DMS153 treated with DMSO at 0.1 percent for 48 hours (cell line): ENCODE data around the gene PRSS38.
"Not testable (repeated sequence)": the region's sequence is repeated elsewhere in the genome, so short reads cannot be mapped to it uniquely, and the experiment has no call there.

Source experiments
- DNase-seq: peaks from one replicate; lab custom pipeline; 2025; ENCODE audit not compliant: unreplicated experiment; lab: John Stamatoyannopoulos, UW

Gene PRSS38

GRCh38 chr1:227844320-227845146 lies 29.1 kb downstream of the PRSS38 start:
- no peak for DNase-seq

DNA sequence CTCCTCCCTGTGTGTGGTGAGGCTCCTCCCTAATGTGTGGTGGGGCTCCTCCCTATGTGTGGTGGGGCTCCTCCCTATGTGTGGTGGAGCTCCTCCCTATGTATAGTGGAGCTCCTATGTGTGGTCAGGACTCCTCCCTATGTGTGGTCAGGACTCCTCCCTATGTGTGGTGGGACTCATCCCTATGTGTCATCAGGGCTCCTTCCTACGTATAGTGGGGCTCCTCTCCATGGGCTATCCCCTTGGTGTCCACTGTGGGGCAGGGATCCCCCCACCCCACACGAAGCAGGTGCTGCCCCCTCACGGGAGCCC lies 29.6 kb downstream of the PRSS38 start:
- no peak for DNase-seq

DNA sequence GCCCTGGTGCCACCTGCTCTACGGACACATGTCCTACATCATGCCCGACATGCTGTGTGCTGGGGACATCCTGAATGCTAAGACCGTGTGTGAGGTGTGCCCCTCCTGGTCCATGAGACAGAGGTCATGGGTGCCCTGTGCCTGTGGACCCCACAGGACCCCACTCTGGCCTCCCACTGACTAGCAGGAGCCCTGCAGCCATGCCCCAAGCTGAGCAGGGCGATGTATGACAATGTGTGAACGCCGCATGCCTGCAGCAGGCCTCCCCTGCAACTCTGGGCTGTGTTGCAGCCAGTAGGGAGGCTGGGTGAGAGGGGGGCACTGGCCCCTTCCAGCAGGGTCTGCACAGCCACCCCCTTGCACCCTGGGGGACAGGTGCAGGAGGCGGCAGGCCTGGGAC lies 30.0 kb downstream of the PRSS38 start:
- DNase-seq: no peak

DNA sequence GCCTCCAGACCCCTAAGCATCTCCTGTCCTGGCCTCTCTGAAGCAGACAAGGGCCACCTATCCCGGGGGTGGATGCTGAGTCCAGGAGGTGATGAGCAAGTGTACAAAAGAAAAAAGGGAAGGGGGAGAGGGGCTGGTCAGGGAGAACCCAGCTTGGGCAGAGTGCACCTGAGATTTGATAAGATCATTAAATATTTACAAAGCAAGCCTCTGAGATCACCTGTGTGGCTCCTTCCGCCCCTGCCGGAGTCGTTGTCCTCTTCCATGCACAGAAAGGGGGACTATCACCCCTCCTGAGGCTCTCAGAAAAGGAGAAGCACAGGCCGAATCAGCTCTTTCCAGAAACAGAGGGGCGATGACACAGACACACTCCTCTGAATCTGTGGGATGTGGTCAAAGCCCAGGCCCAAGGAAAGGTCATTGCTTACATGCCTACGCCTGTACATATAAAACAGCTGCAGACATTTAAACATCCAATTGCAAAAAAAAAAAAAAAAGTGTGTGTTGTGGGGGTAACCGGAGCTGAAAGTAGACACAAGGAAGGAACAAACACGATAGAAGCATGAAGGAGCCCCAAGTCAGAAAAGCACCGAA lies 30.9 kb downstream of the PRSS38 start:
- DNase-seq: no peak

DNA sequence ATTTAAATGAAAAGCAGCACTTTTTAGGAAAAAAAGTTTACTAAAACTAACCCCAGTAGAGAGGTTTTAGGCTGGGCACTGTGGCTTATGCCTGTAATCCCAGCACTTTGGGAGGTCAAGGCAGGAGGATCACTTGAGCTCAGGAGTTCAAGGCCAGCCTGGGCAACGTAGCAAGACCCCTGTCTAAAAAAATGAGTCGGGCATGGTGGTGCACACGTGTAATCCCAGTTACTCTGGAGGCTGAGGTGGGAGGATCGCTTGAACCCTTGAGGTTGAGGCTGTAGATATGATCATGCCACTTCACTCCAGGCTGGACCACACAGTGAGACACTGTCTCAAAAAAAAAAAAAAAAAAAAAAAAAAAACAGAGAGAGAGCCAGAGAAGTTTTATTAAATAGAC lies 31.6 kb downstream of the PRSS38 start:
- DNase-seq: not testable (repeated sequence)

DNA sequence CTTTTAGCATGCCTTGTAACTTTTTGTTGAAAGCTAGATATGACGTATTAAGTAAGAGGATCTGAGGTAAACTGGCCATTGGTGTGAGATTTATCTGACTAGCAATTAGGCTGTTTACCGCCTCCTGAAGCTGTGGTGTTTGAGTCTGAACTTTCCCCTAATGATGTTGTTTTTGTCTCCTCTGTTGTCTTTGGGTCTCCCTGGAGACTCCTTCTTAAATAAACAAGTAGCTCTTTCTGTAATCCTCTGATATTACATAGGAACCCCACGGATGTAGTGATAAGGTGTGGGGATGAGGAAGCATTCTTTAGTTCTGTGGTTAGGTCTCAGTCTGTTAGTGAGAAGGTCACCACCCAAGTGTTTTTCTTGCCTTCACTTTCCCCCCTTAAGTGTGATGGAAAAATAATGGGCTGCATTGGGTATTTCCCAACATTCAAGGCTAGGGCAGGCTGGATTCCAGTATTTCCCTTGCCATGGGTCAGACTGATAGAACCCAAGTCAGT lies 33.0 kb downstream of the PRSS38 start:
- DNase-seq: no peak

DNA sequence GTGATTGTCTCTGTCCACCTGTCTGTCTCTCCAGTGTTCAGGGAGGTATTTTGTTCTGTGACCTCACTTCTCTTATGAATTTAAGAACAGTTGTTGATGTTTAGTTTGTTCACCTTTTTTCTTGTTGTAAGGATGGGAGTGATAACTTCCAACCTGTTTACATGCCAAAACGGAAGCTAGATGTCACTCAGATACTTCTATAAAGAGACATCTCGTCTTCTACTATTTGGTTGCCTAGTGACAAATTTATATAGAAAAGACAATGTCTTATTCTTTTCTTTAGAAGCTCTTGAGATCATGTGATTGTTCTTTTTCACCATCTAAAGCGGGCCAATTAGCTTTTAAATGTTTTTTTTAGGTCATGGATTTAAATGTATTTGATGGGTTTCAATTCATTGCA lies 33.8 kb downstream of the PRSS38 start:
- DNase-seq: no peak

- DNase-seq: no peak
Observed at GRCh38 chr1:227854189-227854588, 38.7 kb downstream of the PRSS38 start.

GRCh38 chr1:227855687-227856086 lies 40.2 kb downstream of the PRSS38 start:
- DNase-seq: no peak

DNA sequence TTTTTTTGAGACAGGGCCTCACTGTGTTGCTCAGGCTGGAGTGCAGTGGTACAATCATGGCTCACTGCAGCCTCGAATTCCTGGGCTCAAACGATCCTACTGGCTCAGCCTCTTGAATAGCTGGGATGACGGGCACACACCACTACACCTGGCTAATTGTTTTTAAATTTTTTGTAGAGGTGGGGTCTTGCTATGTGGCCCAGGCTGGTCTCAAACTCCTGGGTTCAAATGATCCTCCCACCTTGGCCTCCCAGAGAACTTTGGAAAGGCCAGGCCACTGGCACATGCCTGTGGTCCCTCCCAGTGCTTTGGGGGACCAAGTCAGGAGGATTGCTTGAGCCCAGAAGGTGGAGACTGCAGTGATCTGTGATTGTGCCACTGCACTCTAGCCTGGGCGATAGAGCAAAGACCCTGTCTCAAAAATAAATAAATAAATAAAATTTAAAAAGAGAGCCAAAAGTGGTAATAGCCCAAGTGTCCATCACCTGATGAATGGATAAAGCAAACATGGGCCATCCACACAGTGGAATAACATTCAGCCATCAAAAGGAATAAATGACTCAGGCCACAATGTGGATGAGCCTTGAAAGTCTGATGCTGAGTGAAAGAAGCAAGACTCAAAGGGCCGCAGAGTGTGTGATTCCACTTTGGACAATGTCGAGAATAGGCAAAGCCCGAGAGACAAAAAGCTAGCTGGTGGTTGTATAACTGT lies 40.8 kb downstream of the PRSS38 start:
- DNase-seq: no peak

DNA sequence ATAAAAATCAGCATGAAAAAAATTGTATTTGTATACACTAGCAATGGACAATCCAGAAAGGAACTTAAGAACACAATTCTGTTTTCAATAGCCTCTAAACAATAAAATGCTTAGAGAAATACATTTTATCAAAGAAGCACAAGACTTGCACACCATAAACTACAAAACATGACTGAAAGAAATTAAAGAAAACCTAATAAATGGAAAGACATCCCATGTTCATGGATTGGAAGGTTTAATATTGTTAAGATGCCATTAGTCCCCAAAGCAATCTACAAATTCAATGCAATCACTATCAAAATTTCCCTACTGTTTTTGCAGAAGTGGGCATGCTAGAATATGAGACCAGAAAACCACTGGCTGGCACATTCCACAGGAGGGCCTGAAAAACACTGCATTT lies 49.4 kb downstream of the PRSS38 start:
- no peak for DNase-seq

DNA sequence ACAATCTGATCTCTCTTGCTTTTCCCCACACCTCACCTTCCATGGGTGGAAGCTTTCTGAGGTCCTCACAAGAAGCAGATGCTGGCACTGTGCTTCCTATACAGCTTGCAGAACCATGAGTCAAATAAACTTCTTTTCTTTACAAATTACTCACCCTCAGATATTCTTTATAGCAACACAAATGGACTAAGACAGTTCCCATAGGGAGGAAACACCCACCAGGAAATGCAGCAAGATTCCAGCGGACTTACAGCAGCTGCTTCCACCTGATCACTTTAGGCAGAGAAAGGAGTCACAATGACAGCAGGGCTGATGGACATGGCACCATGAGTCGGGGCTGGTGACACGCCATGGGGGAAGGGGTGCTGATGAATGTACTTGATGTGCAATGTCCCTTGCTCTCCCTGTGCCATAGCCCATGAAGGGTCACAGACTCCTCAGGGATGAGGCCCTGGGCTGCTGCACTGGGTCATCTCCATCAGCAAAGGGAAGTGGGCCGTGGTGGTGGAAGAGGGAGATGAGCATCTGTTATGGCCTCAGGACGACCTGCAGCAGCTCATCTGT lies 53.9 kb downstream of the PRSS38 start:
- no peak for DNase-seq

DNA sequence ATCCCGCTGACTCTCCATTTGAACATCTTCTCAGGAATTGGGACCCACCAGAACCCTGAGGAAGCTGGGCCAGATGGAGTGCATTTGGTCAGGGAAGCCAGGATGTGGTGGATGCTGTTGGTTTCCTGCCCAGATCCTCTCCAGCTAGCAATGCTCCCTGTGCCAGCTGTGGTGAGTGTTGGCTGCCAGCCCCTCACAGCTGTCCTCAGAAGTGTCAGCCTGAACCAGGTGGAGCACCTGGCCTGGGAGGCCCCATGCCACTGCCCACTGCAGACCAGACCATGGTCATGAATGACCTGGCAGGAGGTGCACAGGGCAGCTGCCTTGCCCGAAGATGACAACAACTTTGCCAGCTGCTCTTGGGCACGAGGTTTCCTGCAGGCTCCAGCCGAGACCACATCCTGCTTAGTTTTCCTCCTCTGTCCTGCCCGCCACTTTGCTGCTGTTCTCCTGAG lies 54.4 kb downstream of the PRSS38 start:
- DNase-seq: no peak

GRCh38 chr1:227870366-227870765 lies 54.9 kb downstream of the PRSS38 start:
- no peak for DNase-seq

GRCh38 chr1:227871892-227872291 lies 56.4 kb downstream of the PRSS38 start:
- not testable (repeated sequence) for DNase-seq

GRCh38 chr1:227877810-227878209 lies 62.3 kb downstream of the PRSS38 start:
- DNase-seq: not testable (repeated sequence)

DNA sequence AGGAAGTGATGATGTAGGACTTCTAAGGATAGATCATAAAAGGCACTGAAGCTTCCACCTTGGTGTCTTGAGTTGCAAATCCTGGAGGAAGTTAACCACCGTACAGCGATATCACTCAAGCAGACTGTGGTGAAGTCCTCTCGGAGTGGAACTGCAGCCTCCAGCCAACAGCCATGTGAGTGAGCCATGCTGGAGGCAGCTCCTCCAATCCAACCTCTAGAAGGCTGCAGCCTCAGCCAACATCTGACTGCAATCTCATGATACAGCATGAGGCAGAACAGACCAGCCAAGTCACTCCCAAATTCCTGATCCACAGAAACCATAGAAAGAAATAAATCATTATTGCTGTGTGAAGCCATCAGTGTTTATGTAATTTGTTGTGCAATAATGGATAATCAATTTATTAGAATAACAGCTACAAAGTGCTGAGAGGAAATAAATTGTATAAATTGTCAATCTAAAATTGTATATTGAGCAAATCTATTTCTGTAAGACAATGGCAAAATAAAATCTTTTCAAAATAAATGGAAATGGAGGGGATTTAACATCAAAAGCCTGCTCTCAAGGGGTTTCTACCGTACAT lies 65.0 kb downstream of the PRSS38 start:
- no peak for DNase-seq

- DNase-seq: no peak
Observed at GRCh38 chr1:227883073-227883520, 67.6 kb downstream of the PRSS38 start.

- DNase-seq: no peak
Observed at GRCh38 chr1:227883641-227884301, 68.3 kb downstream of the PRSS38 start.

DNA sequence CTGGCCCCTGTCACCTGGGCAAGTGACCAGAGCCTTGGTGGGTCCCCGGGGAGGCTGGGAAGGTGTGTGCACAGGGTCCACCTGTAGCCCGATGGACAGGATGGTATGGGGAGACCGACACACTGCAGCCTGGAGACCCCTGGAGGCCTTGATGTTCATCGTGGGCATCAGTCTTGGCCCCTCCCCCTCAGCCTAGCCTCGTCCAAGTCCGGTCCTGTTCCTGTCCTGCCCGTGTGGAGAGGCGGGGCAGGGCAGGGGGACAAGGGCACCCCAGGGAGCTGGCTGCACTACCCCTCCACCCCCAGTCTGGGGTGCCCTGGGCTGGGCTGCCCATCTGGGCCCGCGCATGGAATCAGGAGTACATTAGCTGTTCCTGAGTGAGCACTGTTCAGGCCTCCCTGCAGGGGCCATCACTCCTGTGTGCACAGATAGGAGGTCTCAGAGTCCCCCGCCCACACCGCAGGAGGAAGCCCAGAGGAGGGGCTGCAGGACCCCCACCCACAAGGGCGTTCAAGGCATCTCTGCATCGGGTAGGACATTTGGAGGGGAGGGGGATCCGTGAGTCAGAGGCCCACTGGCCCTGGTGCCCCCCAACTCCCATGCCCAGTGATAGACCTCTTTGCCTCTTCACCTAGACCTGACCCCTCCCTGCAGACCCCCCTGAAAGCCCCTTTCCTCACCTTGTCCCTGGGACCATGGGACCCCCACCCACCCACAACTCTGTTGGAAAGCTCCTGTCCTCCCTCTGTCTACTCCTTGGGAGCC lies 69.1 kb downstream of the PRSS38 start:
- no peak for DNase-seq
